Putamen (tissue), 1 donor: ENCODE measurements around the gene SLC9A3.
"Not testable (repeated sequence)": the region's sequence is repeated elsewhere in the genome, so short reads cannot be mapped to it uniquely, and the experiment has no call there.

Source experiments
- DNase-seq: peaks from one replicate; pipeline ENCODE4 v3.0.0-alpha.2; 2016; ENCODE audit warnings: low spot score

The SLC9A3 gene

DNA sequence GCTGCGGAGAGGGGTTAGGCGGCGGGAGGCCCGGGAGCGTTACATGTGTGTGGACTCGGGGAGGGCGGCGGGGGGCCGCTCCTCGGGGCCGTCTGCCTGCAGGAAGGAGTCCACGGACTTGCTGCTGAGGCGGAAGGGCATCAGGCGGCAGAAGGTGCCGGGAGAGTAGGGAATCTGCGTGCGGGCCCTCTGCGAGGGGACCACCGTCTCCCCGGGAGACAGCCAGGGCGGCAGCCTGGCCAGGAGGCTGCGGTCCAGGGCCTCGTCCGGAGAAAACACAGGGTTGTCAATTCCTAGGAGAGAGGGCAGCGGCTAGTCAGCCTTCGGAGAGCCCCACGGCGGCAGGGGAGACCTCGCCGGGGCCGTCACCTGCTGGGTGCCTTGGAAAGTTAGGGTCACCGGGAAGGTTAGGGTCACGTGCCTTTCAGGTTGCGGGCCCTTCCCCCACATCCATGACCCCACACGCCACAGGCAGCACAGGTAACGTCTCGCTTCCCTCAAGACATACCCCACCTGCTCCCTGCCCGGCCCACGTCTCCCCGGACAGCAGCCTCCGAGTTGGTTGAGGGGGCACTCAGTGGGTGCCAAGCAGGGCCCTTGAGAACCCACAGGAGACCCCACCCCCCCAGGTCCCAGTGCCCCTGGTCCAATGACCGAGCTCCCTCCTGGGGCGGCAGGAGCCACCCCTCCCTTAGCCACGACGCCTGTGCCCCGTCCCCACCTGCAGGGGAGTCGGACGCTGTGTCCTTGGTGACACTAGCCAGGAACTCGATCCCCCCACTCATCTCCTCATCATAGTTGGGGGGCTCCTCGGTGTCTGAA lies 49.2 kb downstream of the SLC9A3 start:
- no peak for DNase-seq

GRCh38 chr5:474232-474839 lies 49.9 kb downstream of the SLC9A3 start:
- DNase-seq: not testable (repeated sequence)

- peak; percentile 18 for DNase-seq
Observed at GRCh38 chr5:473551-474192, 50.6 kb downstream of the SLC9A3 start.

- DNase-seq: peak; percentile 85
Observed at GRCh38 chr5:472656-473550, 51.3 kb downstream of the SLC9A3 start.

DNA sequence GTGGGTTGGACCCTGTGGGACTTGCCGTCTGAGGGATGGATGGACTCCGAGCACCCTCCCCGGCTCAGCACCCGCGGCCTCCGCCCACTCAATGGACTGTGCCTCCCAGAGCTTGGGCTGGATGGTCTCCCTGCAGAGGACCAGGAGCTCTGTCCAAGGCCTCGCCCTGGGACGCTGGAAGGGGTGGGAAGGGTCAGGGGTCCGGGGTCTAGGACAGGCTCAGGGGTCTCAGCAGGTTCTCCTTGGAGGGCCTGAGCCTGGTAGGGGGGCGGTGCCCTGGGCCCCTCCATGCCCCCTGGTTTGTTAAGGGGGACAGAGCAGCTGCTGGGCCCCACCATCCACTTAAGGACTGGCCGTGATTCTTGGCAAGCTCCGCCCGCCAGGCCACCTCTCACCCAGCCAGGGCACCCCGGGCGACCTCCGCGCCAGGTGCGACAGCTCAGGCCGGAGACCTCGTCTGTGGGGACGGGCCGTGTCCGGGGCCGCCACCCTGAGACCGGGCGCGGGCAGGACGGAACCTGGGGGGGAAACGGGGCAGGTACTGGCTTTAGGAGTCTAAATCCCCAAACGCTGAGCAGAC lies 52.1 kb downstream of the SLC9A3 start:
- DNase-seq: peak; percentile 14

GRCh38 chr5:471750-472058 lies 52.5 kb downstream of the SLC9A3 start:
- DNase-seq: no peak

GRCh38 chr5:470961-471749 lies 53.1 kb downstream of the SLC9A3 start:
- no peak for DNase-seq

GRCh38 chr5:469752-470483 lies 54.3 kb downstream of the SLC9A3 start:
- DNase-seq: no peak

DNA sequence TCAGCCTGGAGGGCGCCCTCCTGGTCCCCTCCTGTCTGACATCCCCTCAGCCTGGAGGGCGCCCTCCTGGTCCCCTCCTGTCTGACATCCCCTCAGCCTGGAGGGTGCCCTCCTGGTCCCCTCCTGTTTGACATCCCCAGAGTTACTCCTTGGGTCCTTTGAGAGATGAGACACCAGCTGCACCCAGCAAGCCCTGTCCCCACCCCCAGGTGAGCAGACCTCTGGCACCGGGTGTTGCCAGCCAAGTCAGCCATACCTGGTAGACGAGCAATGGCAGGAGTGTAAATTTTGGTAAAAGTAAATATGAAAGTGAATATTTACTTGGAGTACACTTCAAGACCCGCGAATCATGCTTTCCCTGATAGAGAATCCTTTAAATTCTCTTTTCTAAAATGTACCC lies 55.8 kb downstream of the SLC9A3 start:
- no peak for DNase-seq

GRCh38 chr5:466661-467310 lies 57.5 kb downstream of the SLC9A3 start:
- no peak for DNase-seq

- no peak for DNase-seq
Observed at GRCh38 chr5:465591-466403, 58.5 kb downstream of the SLC9A3 start.

GRCh38 chr5:464843-465590 lies 59.2 kb downstream of the SLC9A3 start:
- no peak for DNase-seq

DNA sequence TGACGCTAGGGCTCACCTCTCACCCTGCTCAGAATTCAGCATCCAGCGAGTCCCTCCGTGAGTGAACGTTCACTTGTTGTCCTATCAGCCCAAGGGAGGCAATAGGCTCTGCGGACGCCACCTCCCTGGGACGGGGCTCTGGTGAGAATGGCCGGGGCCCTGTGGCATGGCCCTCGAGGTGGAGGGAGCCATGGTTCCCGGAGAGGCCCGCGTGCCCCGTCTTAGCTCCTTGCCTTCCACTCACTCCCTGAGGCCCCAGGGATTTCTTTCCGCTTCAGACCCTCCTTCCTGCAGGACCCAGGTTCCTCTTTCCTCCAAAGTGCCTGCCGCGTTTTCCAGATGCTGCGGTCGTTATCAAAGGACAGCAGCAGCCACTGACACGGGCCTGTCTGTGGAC lies 59.8 kb downstream of the SLC9A3 start:
- no peak for DNase-seq

DNA sequence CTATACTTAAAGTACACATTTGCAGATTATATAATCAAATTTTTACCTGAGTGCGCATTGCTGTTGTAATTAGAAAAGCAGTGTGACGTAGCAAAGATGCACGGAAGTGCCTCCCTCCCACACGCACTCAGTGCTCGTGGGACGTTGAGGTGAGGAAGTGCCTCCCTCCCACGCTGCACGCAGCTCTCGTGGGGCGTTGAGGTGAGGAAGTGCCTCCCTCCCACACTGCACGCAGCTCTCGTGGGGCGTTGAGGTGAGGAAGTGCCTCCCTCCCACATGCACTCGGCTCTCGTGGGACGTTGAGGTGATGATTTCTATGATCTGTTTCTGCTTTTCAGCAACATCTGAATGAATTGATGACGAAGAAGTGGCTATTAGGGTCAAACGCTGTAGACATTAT lies 60.3 kb downstream of the SLC9A3 start:
- DNase-seq: peak; percentile 74

DNA sequence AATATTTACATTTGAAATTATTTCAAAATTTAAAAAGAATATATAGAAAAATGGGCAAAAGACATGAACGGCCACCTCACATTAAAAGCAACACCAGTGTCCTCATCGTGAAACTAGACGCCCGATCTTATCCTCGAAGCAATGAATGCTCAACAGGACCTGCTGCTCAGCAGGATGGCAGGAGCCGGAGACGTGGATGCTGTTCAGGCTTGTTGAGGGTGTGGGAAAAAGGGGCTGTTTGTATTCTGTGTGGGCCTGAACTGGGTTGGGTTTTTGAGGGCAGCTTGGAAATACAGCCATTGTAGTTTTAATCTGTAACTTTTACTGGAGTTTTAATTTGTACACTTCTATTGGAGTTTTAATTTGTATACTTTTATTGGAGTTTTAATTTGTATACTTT lies 60.9 kb downstream of the SLC9A3 start:
- DNase-seq: no peak

DNA sequence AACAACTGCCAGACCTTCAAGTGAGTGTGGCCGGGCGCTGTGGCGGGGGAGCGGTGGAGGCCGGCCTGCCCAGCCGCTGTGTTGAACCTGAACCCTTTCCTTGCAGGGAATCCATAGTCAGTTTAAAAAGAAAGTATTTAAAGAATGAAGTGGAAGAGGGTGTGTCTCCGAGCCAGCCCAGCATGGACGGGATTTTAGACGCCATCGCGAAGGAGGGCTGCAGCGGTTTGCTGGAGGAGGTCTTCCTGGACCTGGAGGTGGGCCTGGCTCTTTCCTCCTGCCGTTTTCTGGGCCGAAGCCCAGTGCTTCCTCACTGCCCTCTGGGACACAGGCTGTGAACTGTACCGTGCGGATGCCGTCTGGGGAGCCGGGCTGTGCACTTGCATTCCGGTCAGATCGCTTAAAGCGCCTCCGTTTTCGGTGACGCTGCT lies 62.2 kb downstream of the SLC9A3 start:
- DNase-seq: no peak

- no peak for DNase-seq
Observed at GRCh38 chr5:460273-460625, 64.0 kb downstream of the SLC9A3 start.

DNA sequence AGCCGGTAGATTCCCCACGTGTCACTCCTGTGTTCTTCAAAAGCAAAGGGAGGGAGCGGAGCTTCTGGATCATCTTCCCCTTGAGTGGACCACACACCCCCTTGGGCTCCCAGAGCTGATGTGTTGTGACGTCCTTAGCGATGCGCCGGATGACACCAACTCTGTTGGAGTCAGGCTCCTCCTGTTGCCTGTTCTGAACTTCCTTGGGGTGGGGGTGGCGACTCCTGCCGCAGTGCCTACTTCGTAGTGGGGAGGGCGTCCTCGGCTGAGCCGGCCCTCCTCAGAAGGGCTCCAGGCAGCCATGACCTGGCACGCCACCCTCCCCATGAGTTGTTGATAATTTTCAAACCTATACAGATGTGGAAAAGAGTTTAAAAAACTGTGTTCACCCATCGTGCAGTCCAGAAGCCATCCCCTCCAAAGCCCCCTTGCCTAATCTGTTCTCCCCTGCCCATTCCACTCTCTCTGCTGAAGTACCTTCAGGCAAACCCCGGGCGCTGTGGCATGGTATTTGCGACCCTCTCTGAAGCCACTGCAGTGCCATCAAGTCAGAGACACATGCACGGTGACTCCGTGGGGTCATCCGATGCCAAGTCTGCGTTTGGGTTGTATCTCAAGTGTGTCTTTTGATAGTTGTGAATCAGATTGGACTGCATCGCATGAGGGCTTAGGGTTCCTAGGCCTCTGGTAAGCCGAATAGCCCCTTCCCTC lies 64.5 kb downstream of the SLC9A3 start:
- no peak for DNase-seq
